Measurements from ENCODE around the gene AXIN1.

DNA sequence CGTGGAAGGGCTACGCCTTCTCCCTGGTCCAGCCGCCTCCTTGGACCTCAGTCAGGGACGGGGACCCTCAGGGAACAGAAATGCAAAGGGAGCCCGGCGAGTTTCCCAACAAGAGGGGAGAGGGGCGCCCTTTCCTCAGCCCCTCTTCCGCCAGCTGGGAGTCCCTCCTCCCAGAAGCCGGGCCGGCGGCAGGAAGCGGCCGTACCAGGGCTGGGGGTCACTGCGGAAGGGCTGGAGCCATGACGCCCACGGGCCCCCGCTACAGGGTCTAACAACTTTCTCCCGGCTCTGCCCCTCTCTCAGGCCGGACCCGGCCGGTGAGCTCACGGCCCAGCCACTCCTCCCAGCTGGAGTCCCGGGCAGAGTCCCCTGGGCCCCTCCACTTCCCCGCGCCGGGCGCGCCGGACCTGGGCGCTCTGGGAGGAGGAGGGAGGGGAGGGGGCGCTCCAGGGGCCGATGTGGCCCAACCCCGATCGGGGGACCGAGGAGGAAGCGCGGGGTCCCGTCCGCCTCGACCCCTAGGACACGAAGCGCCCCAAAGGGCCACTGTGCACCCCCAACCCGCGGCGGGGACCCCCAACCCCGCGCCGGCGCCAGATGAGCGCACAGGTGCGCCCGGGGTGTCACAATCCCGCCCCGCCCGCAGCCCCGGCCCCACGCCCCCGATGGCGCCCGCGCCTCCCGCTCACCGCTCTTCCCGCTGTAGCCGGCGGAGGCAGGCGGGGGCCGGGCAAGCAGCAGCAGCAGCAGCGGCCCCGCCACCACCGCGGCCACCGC is 28.7 kb upstream of the AXIN1 start:
- TF ChIP-seq, protein P1, sequence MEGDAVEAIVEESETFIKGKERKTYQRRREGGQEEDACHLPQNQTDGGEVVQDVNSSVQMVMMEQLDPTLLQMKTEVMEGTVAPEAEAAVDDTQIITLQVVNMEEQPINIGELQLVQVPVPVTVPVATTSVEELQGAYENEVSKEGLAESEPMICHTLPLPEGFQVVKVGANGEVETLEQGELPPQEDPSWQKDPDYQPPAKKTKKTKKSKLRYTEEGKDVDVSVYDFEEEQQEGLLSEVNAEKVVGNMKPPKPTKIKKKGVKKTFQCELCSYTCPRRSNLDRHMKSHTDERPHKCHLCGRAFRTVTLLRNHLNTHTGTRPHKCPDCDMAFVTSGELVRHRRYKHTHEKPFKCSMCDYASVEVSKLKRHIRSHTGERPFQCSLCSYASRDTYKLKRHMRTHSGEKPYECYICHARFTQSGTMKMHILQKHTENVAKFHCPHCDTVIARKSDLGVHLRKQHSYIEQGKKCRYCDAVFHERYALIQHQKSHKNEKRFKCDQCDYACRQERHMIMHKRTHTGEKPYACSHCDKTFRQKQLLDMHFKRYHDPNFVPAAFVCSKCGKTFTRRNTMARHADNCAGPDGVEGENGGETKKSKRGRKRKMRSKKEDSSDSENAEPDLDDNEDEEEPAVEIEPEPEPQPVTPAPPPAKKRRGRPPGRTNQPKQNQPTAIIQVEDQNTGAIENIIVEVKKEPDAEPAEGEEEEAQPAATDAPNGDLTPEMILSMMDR (IDR thresholded peaks at IDR 0.05) = no peak
- TF ChIP-seq CEBPB (IDR thresholded peaks at IDR 0.05) = no peak
- TF ChIP-seq, protein P2, sequence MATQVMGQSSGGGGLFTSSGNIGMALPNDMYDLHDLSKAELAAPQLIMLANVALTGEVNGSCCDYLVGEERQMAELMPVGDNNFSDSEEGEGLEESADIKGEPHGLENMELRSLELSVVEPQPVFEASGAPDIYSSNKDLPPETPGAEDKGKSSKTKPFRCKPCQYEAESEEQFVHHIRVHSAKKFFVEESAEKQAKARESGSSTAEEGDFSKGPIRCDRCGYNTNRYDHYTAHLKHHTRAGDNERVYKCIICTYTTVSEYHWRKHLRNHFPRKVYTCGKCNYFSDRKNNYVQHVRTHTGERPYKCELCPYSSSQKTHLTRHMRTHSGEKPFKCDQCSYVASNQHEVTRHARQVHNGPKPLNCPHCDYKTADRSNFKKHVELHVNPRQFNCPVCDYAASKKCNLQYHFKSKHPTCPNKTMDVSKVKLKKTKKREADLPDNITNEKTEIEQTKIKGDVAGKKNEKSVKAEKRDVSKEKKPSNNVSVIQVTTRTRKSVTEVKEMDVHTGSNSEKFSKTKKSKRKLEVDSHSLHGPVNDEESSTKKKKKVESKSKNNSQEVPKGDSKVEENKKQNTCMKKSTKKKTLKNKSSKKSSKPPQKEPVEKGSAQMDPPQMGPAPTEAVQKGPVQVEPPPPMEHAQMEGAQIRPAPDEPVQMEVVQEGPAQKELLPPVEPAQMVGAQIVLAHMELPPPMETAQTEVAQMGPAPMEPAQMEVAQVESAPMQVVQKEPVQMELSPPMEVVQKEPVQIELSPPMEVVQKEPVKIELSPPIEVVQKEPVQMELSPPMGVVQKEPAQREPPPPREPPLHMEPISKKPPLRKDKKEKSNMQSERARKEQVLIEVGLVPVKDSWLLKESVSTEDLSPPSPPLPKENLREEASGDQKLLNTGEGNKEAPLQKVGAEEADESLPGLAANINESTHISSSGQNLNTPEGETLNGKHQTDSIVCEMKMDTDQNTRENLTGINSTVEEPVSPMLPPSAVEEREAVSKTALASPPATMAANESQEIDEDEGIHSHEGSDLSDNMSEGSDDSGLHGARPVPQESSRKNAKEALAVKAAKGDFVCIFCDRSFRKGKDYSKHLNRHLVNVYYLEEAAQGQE (IDR thresholded peaks at IDR 0.05) = no peak
